Activated CD8-positive, alpha-beta memory T cell treated with anti-CD3 and anti-CD28 coated beads, Interleukin-2, amount 50 U/mL, for 4 hours (primary cell): ENCODE measurements around the gene KRTAP5-2.
"Not testable (repeated sequence)": the region's sequence is repeated elsewhere in the genome, so short reads cannot be mapped to it uniquely, and the experiment has no call there.

ENCODE experiments used
- DNase-seq: peaks from one replicate; pipeline ENCODE4 v3.0.0-alpha.2; 2020

KRTAP5-2 gene

GRCh38 chr11:1625541-1625940, 27.4 kb upstream of the KRTAP5-2 start:
- DNase-seq: no peak

GRCh38 chr11:1624621-1625020, 26.5 kb upstream of the KRTAP5-2 start:
- DNase-seq: no peak

- DNase-seq: no peak
Observed at GRCh38 chr11:1623716-1624115, 25.6 kb upstream of the KRTAP5-2 start.

- DNase-seq: no peak
Observed at GRCh38 chr11:1622086-1622485, 24.0 kb upstream of the KRTAP5-2 start, which contains the start of gene KRTAP5-4. Gene KRTAP5-4, minus strand, starts transcription at chr11:1622138. Its CDS starts 45 bp downstream, at chr11:1622093.

- DNase-seq: no peak
Observed at GRCh38 chr11:1619449-1619848, 21.4 kb upstream of the KRTAP5-2 start.

GRCh38 chr11:1618231-1618630, 20.1 kb upstream of the KRTAP5-2 start:
- DNase-seq: no peak

GRCh38 chr11:1608363-1608762, 10.3 kb upstream of the KRTAP5-2 start, which contains the start of gene KRTAP5-3:
Gene KRTAP5-3, minus strand, starts transcription at chr11:1608463. Its CDS starts 78 bp downstream, at chr11:1608385.
- no peak for DNase-seq

GRCh38 chr11:1607901-1608300, 9.8 kb upstream of the KRTAP5-2 start:
- DNase-seq: not testable (repeated sequence)

GRCh38 chr11:1607156-1607845, 9.2 kb upstream of the KRTAP5-2 start:
- not testable (repeated sequence) for DNase-seq

- DNase-seq: not testable (repeated sequence)
Observed at GRCh38 chr11:1605923-1606322, 7.8 kb upstream of the KRTAP5-2 start.

GRCh38 chr11:1604711-1605110, 6.6 kb upstream of the KRTAP5-2 start:
- DNase-seq: no peak

GRCh38 chr11:1604181-1604580, 6.1 kb upstream of the KRTAP5-2 start:
- no peak for DNase-seq

- DNase-seq: no peak
Observed at GRCh38 chr11:1603629-1604028, 5.5 kb upstream of the KRTAP5-2 start.

- DNase-seq: not testable (repeated sequence)
Observed at GRCh38 chr11:1601663-1602062, 3.6 kb upstream of the KRTAP5-2 start.

- DNase-seq: no peak
Observed at GRCh38 chr11:1600626-1601025, 2.5 kb upstream of the KRTAP5-2 start.

- no peak for DNase-seq
Observed at GRCh38 chr11:1598816-1599215, 722 bp upstream of the KRTAP5-2 start.

- DNase-seq: not testable (repeated sequence)
Observed at GRCh38 chr11:1598406-1598805, 312 bp upstream of the KRTAP5-2 start.

GRCh38 chr11:1597331-1597993, 632 bp downstream of the KRTAP5-2 start:
- no peak for DNase-seq

- DNase-seq: not testable (repeated sequence)
Observed at GRCh38 chr11:1596576-1597121, 1.4 kb downstream of the KRTAP5-2 start.

- DNase-seq: not testable (repeated sequence)
Observed at GRCh38 chr11:1595994-1596575, 2.0 kb downstream of the KRTAP5-2 start.

- DNase-seq: no peak
Observed at GRCh38 chr11:1592628-1593027, 5.5 kb downstream of the KRTAP5-2 start.

GRCh38 chr11:1589996-1590395, 8.1 kb downstream of the KRTAP5-2 start:
- no peak for DNase-seq

- DNase-seq: not testable (repeated sequence)
Observed at GRCh38 chr11:1589191-1589963, 8.7 kb downstream of the KRTAP5-2 start.
